ENCODE measurements around the gene CDH26.

CDH26 gene

DNA sequence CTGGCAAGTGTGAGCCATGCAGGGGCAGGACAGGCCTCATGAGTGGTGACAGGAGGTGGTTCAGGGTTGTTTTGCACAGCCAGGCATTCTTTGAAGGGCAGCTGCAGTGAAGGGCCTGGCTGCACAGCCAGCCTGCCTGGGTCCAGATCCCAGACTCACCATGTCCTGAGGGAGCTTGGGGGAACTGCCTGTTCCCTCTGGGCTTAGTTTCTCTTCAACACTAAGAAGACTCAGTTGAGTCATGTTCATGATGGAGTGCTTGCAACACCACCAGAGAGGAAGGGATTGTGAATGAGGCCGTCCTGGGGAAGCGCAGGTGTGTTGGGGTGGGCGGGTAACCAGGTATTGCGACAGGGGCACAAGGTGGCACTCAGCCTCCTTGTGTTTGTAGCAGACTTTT is 102.4 kb downstream of the CDH26 start:
- no peak for TF ChIP-seq EP300 (IDR thresholded peaks at IDR 0.05; ENCODE audit: borderline replicate concordance)
- TF ChIP-seq CEBPB (IDR thresholded peaks at IDR 0.05) = no peak
- TF ChIP-seq EGR1 (IDR thresholded peaks at IDR 0.05) = no peak
- no peak for TF ChIP-seq FOXM1 (IDR thresholded peaks at IDR 0.05; ENCODE audit: borderline replicate concordance, low read depth)
- TF ChIP-seq MAX (IDR thresholded peaks at IDR 0.05) = no peak

DNA sequence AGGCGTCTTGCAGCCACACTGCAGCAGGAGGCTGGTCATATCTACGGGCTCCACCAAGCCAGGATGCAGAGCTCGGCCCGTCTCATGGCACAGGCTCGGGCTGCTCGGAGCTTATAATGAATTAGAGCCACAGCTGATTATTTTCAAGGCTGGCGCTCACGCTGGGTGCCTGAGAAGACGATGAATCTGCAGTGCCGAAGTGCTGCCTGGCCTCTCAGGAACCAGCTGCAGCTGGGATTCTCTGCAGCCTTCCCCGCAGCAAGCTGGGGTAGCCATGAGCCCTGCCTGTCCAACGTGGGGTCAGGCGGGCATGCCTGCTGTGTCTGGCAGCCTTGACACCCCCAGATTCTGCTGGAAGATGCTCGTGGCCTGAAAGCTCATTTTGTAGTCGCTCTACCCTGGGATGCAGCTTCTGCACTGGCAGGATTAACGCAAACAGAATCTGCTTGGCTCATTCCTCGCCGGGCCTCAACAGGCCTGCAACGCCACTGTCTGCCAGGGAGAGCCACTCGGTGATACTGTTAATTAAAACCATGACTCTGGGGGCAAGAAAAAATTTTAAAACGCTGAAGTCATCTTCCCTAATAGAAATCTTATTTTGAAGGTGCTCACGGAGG is 104.3 kb downstream of the CDH26 start:
- TF ChIP-seq YY1 (IDR thresholded peaks at IDR 0.05; ENCODE audit: low read depth) (no peak), RAD21 (IDR thresholded peaks at IDR 0.05; ENCODE audit: low read depth) (no peak), ZBTB7A (IDR thresholded peaks at IDR 0.05; ENCODE audit: low read depth) (no peak), FOXM1 (IDR thresholded peaks at IDR 0.05; ENCODE audit: borderline replicate concordance, low read depth) (no peak), CREB1 (IDR thresholded peaks at IDR 0.05; ENCODE audit: low read depth) (no peak)
- TF ChIP-seq, protein P1, sequence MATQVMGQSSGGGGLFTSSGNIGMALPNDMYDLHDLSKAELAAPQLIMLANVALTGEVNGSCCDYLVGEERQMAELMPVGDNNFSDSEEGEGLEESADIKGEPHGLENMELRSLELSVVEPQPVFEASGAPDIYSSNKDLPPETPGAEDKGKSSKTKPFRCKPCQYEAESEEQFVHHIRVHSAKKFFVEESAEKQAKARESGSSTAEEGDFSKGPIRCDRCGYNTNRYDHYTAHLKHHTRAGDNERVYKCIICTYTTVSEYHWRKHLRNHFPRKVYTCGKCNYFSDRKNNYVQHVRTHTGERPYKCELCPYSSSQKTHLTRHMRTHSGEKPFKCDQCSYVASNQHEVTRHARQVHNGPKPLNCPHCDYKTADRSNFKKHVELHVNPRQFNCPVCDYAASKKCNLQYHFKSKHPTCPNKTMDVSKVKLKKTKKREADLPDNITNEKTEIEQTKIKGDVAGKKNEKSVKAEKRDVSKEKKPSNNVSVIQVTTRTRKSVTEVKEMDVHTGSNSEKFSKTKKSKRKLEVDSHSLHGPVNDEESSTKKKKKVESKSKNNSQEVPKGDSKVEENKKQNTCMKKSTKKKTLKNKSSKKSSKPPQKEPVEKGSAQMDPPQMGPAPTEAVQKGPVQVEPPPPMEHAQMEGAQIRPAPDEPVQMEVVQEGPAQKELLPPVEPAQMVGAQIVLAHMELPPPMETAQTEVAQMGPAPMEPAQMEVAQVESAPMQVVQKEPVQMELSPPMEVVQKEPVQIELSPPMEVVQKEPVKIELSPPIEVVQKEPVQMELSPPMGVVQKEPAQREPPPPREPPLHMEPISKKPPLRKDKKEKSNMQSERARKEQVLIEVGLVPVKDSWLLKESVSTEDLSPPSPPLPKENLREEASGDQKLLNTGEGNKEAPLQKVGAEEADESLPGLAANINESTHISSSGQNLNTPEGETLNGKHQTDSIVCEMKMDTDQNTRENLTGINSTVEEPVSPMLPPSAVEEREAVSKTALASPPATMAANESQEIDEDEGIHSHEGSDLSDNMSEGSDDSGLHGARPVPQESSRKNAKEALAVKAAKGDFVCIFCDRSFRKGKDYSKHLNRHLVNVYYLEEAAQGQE (IDR thresholded peaks at IDR 0.05; ENCODE audit: low read depth) = no peak

- TF ChIP-seq RAD21 (IDR thresholded peaks at IDR 0.05; ENCODE audit: low read depth) = no peak
- TF ChIP-seq YY1 (IDR thresholded peaks at IDR 0.05; ENCODE audit: low read depth) = no peak
- no peak for TF ChIP-seq NFIC (IDR thresholded peaks at IDR 0.05)
- TF ChIP-seq, protein P1 (IDR thresholded peaks at IDR 0.05; ENCODE audit: low read depth) = no peak
- no peak for TF ChIP-seq FOXM1 (IDR thresholded peaks at IDR 0.05; ENCODE audit: borderline replicate concordance, low read depth)
Measured at GRCh38 chr20:60063048-60063451, 104.8 kb downstream of the CDH26 start.

DNA sequence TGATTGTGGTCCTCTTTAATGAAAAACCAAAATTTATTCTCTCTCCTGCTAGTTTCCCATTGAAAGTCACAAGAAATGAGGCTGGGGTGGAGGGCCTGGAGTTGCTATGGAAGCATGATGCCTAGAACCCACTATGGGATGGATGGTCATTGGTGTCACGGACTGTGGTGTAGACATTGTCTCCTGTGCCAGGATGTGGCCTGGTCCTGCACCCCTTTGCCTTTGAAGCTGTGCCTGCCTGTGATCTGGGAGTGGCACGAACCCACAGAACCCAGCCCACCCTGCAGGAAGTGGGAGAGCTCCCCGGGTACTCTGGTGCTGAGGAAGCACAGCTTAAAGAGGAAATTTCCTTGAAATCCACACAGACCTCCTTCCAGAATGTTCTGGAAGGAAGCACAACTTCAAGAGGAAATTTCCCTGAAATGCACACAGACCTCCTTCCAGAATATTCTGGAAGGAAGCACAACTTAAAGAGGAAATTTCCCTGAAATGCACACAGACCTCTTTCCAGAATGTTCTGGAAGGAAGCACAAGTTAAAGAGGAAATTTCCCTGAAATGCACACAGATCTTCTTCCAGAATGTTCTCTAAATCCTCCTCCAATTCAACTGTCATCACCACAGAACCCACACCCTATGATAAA is 105.6 kb downstream of the CDH26 start:
- TF ChIP-seq FOXM1 (IDR thresholded peaks at IDR 0.05; ENCODE audit: borderline replicate concordance, low read depth) = no peak
- no peak for TF ChIP-seq ZBTB7A (IDR thresholded peaks at IDR 0.05; ENCODE audit: low read depth)
- TF ChIP-seq EP300 (IDR thresholded peaks at IDR 0.05; ENCODE audit: borderline replicate concordance) = no peak
- TF ChIP-seq, protein P2, sequence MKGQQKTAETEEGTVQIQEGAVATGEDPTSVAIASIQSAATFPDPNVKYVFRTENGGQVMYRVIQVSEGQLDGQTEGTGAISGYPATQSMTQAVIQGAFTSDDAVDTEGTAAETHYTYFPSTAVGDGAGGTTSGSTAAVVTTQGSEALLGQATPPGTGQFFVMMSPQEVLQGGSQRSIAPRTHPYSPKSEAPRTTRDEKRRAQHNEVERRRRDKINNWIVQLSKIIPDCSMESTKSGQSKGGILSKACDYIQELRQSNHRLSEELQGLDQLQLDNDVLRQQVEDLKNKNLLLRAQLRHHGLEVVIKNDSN (IDR thresholded peaks at IDR 0.05) = no peak
- no peak for TF ChIP-seq MAX (IDR thresholded peaks at IDR 0.05)
- no peak for TF ChIP-seq NFIC (IDR thresholded peaks at IDR 0.05)
- TF ChIP-seq TAF1 (IDR thresholded peaks at IDR 0.05; ENCODE audit: low read depth) = no peak
- no peak for TF ChIP-seq TCF12 (IDR thresholded peaks at IDR 0.05; ENCODE audit: low read depth)
- TF ChIP-seq CREB1 (IDR thresholded peaks at IDR 0.05; ENCODE audit: low read depth) = no peak
- TF ChIP-seq YY1 (IDR thresholded peaks at IDR 0.05; ENCODE audit: low read depth) = no peak

Data from Ishikawa (cell line).